Right lobe of liver (tissue), 4 donors: ENCODE measurements around the gene CHPF.

ENCODE experiments used
- POLR2A ChIP-seq: fragments of 450-650 bp; IDR thresholded peaks from one replicate; pipeline ENCODE4 v1.6.1; 2017; ENCODE audit warnings: antibody characterized with exemption, mild to moderate bottlenecking
- TF ChIP-seq, protein P1 (sequence below), 4 donors: fragments of 200-600 bp in 3 of 4; fragments of 450-650 bp in 1 of 4; IDR thresholded peaks; one replicate each; pipeline versions ENCODE4 v1.5.1 to v1.8.0; 2016 to 2022; ENCODE audit warnings: antibody characterized with exemption in 4 of 4, mild to moderate bottlenecking in 2 of 4
- donor health status: DM: no; HTN: no; CAD: no.
- donor health status: DM: no; HTN: no; CAD: no.
- donor health status: DM: no; HTN: yes; CAD: no.

DNA sequence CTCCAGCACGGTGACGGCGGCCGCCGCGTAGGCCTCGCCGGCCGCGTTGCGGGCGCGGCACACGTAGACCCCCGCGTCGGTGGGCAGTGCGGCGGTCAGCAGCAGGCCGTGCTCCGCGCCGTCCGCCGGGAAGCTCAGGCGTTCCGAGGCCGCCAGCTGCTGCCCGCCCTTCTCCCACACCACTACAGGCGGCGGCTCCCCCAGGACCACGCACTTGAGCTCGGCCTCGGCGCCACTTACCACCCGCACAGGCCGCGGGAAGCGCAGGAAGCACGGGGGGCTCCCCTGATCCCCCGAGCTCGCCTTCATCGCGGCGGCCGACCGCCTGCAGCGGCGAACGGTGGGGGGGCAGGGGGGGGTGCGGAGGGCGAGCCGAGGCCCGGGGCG lies 27.3 kb upstream of the CHPF start:
- TF ChIP-seq, protein P1, sequence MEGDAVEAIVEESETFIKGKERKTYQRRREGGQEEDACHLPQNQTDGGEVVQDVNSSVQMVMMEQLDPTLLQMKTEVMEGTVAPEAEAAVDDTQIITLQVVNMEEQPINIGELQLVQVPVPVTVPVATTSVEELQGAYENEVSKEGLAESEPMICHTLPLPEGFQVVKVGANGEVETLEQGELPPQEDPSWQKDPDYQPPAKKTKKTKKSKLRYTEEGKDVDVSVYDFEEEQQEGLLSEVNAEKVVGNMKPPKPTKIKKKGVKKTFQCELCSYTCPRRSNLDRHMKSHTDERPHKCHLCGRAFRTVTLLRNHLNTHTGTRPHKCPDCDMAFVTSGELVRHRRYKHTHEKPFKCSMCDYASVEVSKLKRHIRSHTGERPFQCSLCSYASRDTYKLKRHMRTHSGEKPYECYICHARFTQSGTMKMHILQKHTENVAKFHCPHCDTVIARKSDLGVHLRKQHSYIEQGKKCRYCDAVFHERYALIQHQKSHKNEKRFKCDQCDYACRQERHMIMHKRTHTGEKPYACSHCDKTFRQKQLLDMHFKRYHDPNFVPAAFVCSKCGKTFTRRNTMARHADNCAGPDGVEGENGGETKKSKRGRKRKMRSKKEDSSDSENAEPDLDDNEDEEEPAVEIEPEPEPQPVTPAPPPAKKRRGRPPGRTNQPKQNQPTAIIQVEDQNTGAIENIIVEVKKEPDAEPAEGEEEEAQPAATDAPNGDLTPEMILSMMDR (IDR thresholded peaks at IDR 0.05) = no peak
- no peak for TF ChIP-seq POLR2A
